ENCODE measurements around the gene CANX. TPM values are rescaled to one million over a fixed set of nuclear protein-coding genes. Genes with fewer than 3 reads are reported as not detected.

CANX gene
- total and polyA plus RNA-seq, 5 donors: 119 to 694 (median 512) TPM

- Histone ChIP-seq H3K27me3 (ENCODE audit: control insufficient read depth, insufficient read depth) (no peaks in the 10 kb centered on the region), H3K4me3 (ENCODE audit: low read length) (no peak overlapping the region), H3K4me1 (ENCODE audit: control insufficient read depth, insufficient read depth, low read length) (no peaks in the 10 kb centered on the region), H3K27ac (ENCODE audit: low read length) (no peak overlapping the region), H3K9me3 (ENCODE audit: control insufficient read depth, low read length) (no peaks in the 10 kb centered on the region)
- WGBS: 89% methylated on average over 4 of the region's 4 CpGs
- ATAC-seq (no peak), DNase-seq (peak in 1 of 3 donors; percentile 17)
- intact Hi-C loops (cut with DNase I): no loop called here
Measured at GRCh38 chr5:179779826-179780225, 81.1 kb downstream of the CANX start.

- WGBS: 85% methylated on average over 7 of the region's 7 CpGs
- Histone ChIP-seq H3K4me1 (ENCODE audit: control insufficient read depth, insufficient read depth, low read length) (no peaks in the 10 kb centered on the region), H3K27ac (ENCODE audit: low read length) (no peak overlapping the region), H3K27me3 (ENCODE audit: control insufficient read depth, insufficient read depth) (no peaks in the 10 kb centered on the region), H3K4me3 (ENCODE audit: low read length) (no peak overlapping the region), H3K9me3 (ENCODE audit: control insufficient read depth, low read length) (no peaks in the 10 kb centered on the region)
- DNase-seq: peak in 1 of 3 donors; percentile 58
- intact Hi-C loops (cut with DNase I): no loop called here
- no peak for ATAC-seq
Measured at GRCh38 chr5:179780362-179780761, 81.6 kb downstream of the CANX start.

Other genes starting within 250 kb of the CANX start
- gene RUFY1, start 148.4 kb upstream of the CANX start, total RNA-seq: 10 to 100 TPM; 22.1 to 25.6 (median 24.3) TPM
- gene RUFY1, start 148.4 kb upstream of the CANX start, polyA plus RNA-seq: 18.9 TPM
- gene HNRNPH1, start 75.3 kb upstream of the CANX start, total RNA-seq: 100 to 1,000 TPM; 210 to 253 (median 233) TPM
- 121 TPM for gene HNRNPH1, start 75.3 kb upstream of the CANX start, polyA plus RNA-seq
- gene CBY3, start 17.9 kb upstream of the CANX start, total RNA-seq: not detected
- gene CBY3, start 17.9 kb upstream of the CANX start, polyA plus RNA-seq: not detected
- 10 to 100 TPM; 13.4 to 15.6 (median 14.6) TPM for gene MAML1, start 33.9 kb downstream of the CANX start, total RNA-seq
- 9.1 TPM for gene MAML1, start 33.9 kb downstream of the CANX start, polyA plus RNA-seq
- 10 to 100 TPM; 17.3 to 24.3 (median 22.6) TPM for gene LTC4S, start 95.0 kb downstream of the CANX start, total RNA-seq
- gene LTC4S, start 95.0 kb downstream of the CANX start, polyA plus RNA-seq: 18.6 TPM
- gene MGAT4B, start 107.9 kb downstream of the CANX start, total RNA-seq: 10 to 100 TPM; 71.8 to 82.2 (median 80.9) TPM
- 56.7 TPM for gene MGAT4B, start 107.9 kb downstream of the CANX start, polyA plus RNA-seq
- 100 to 1,000 TPM; 307 to 406 (median 370) TPM for gene SQSTM1, start 121.9 kb downstream of the CANX start, total RNA-seq
- gene SQSTM1, start 121.9 kb downstream of the CANX start, polyA plus RNA-seq: 257 TPM
- gene MRNIP, start 159.8 kb downstream of the CANX start, total RNA-seq: 10 to 100 TPM; 12.3 to 20.1 (median 16.4) TPM
- gene MRNIP, start 159.8 kb downstream of the CANX start, polyA plus RNA-seq: 20.5 TPM
- 10 to 100 TPM; 36.2 to 51.5 (median 45.2) TPM for gene TBC1D9B, start 208.9 kb downstream of the CANX start, total RNA-seq
- 39.3 TPM for gene TBC1D9B, start 208.9 kb downstream of the CANX start, polyA plus RNA-seq

Data from right cardiac atrium (tissue), 5 donors.